ENCODE data around the gene CDX1. TPM values are rescaled to one million over a fixed set of nuclear protein-coding genes. Genes with fewer than 3 reads are reported as not detected.

CDX1 gene
- polyA plus RNA-seq, 3 donors = not detected

GRCh38 chr5:150126921-150127265, 39.7 kb upstream of the CDX1 start:
- H3K36me3 Mint-ChIP-seq = peaks cover 0 to 1% of the 10 kb centered on the region in 2 donors
- H3K9ac ChIP-seq (ENCODE audit: insufficient read depth, low read length, poor library complexity, severe bottlenecking) = no peak overlapping the region
- H3K9me3 ChIP-seq (replicated peaks in 1 of 2; ENCODE audit: control insufficient read depth in 1 of 2, insufficient read depth in 1 of 2, low read length in 2 of 2) = no peaks in the 10 kb centered on the region

GRCh38 chr5:150129454-150129812, 37.1 kb upstream of the CDX1 start:
- H3K27ac Mint-ChIP-seq = no peak overlapping the region
- WGBS (ENCODE audit: insufficient coverage) = 97% methylated on average over 6 of the region's 8 CpGs
- no peak for DNase-seq
- Histone ChIP-seq H3K27ac (ENCODE audit: low read depth in 1 of 2, low read length in 2 of 2) (no peak overlapping the region), H3K27me3 (ENCODE audit: control insufficient read depth in 2 of 2, insufficient read depth in 2 of 2, low read length in 2 of 2) (no peaks in the 10 kb centered on the region), H3K9ac (ENCODE audit: insufficient read depth, low read length, poor library complexity, severe bottlenecking) (no peak overlapping the region), H3K4me1 (ENCODE audit: control insufficient read depth in 1 of 2, insufficient read depth in 2 of 2, low read length in 2 of 2) (peaks cover 29 to 40% of the 10 kb centered on the region in 2 donors), H3K4me2 (replicated peaks; ENCODE audit: extremely low read depth, low read length, poor library complexity, severe bottlenecking) (no peak overlapping the region), H4K20me1 (ENCODE audit: insufficient read depth, low read length) (no peaks in the 10 kb centered on the region), H3K4me3 (replicated peaks in 1 of 3; ENCODE audit: low read depth in 2 of 3, low read length in 3 of 3) (no peak overlapping the region), H2AFZ (ENCODE audit: insufficient read depth, low read depth, low read length, poor library complexity, severe bottlenecking) (no peak overlapping the region), H3K79me2 (ENCODE audit: insufficient read depth, low read length) (no peaks in the 10 kb centered on the region), H3K9me3 (replicated peaks in 1 of 2; ENCODE audit: control insufficient read depth in 1 of 2, insufficient read depth in 1 of 2, low read length in 2 of 2) (no peaks in the 10 kb centered on the region), H3K36me3 (replicated peaks in 1 of 2; ENCODE audit: control insufficient read depth in 1 of 2, insufficient read depth in 2 of 2, low read length in 2 of 2) (no peaks in the 10 kb centered on the region)
- no peaks in the 10 kb centered on the region for H3K9me3 Mint-ChIP-seq
- TF ChIP-seq, protein P1, sequence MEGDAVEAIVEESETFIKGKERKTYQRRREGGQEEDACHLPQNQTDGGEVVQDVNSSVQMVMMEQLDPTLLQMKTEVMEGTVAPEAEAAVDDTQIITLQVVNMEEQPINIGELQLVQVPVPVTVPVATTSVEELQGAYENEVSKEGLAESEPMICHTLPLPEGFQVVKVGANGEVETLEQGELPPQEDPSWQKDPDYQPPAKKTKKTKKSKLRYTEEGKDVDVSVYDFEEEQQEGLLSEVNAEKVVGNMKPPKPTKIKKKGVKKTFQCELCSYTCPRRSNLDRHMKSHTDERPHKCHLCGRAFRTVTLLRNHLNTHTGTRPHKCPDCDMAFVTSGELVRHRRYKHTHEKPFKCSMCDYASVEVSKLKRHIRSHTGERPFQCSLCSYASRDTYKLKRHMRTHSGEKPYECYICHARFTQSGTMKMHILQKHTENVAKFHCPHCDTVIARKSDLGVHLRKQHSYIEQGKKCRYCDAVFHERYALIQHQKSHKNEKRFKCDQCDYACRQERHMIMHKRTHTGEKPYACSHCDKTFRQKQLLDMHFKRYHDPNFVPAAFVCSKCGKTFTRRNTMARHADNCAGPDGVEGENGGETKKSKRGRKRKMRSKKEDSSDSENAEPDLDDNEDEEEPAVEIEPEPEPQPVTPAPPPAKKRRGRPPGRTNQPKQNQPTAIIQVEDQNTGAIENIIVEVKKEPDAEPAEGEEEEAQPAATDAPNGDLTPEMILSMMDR (IDR thresholded peaks at IDR 0.05) = no peak
- no peak overlapping the region for H3K4me3 Mint-ChIP-seq
- H3K36me3 Mint-ChIP-seq = peaks cover 0 to 1% of the 10 kb centered on the region in 2 donors
- intact Hi-C loops (cut with micrococcal nuclease) = no loop called here
- H3K27me3 Mint-ChIP-seq (ENCODE audit: low read depth in 3 of 3) = peaks cover 0 to 3% (median 2%) of the 10 kb centered on the region in 3 donors
- H3K4me1 Mint-ChIP-seq = peaks cover 46% of the 10 kb centered on the region

More at GRCh38 chr5:150126921-150127265, 39.7 kb upstream of the CDX1 start:
- Histone ChIP-seq H3K27ac (ENCODE audit: low read depth in 1 of 2, low read length in 2 of 2) (no peak overlapping the region), H3K79me2 (ENCODE audit: insufficient read depth, low read length) (no peaks in the 10 kb centered on the region), H3K4me3 (replicated peaks in 1 of 3; ENCODE audit: low read depth in 2 of 3, low read length in 3 of 3) (no peak overlapping the region), H2AFZ (ENCODE audit: insufficient read depth, low read depth, low read length, poor library complexity, severe bottlenecking) (no peak overlapping the region), H3K4me1 (ENCODE audit: control insufficient read depth in 1 of 2, insufficient read depth in 2 of 2, low read length in 2 of 2) (peaks cover 46 to 56% of the 10 kb centered on the region in 2 donors), H3K36me3 (replicated peaks in 1 of 2; ENCODE audit: control insufficient read depth in 1 of 2, insufficient read depth in 2 of 2, low read length in 2 of 2) (no peaks in the 10 kb centered on the region), H3K27me3 (ENCODE audit: control insufficient read depth in 2 of 2, insufficient read depth in 2 of 2, low read length in 2 of 2) (no peaks in the 10 kb centered on the region), H4K20me1 (ENCODE audit: insufficient read depth, low read length) (no peaks in the 10 kb centered on the region), H3K4me2 (replicated peaks; ENCODE audit: extremely low read depth, low read length, poor library complexity, severe bottlenecking) (no peak overlapping the region)
- Mint-ChIP-seq H3K27me3 (ENCODE audit: low read depth in 3 of 3) (peaks cover 0 to under 1% (median 0%) of the 10 kb centered on the region in 3 donors), H3K9me3 (no peaks in the 10 kb centered on the region), H3K4me3 (no peak overlapping the region), H3K4me1 (peaks cover 60% of the 10 kb centered on the region), H3K27ac (no peak overlapping the region)
- TF ChIP-seq, protein P1 (IDR thresholded peaks at IDR 0.05) = no peak
- DNase-seq = no peak
- 93% methylated on average over 3 of the region's 6 CpGs for WGBS (ENCODE audit: insufficient coverage)
- intact Hi-C loops (cut with micrococcal nuclease) = no loop called here
